SK-N-SH (cell line): ENCODE data around the gene POU2F3. TPM values are rescaled to one million over a fixed set of nuclear protein-coding genes. Genes with fewer than 3 reads are reported as not detected.

Source experiments
- CTCF ChIA-PET: fragments of 300-600, 350-600 bp; formaldehyde crosslinking; extraction: SDS; loops from one replicate; lab custom pipeline; 2021; lab: Yijun Ruan, JAX
- POLR2A ChIA-PET: fragments of 350-600 bp; sonication (Branson Sonifier 250); formaldehyde crosslinking; extraction: SDS; loops from one replicate; lab custom pipeline; 2020; ENCODE audit warnings: antibody characterized with exemption, inconsistent platforms; lab: Yijun Ruan, JAX
- DNase-seq: peaks from one replicate; pipeline ENCODE4 v3.0.0; 2012
- H2AFZ ChIP-seq: fragments of 200-600 bp; sonication (generic); 2 replicates; pipeline ENCODE4 v1.8.1; 2016; ENCODE audit warnings: antibody characterized with exemption, mild to moderate bottlenecking, low read depth
- H3F3A ChIP-seq: fragments of 200-600 bp; sonication (generic); replicated peaks from 2 replicates; pipeline ENCODE3; 2016; ENCODE audit warnings: antibody characterized with exemption, mild to moderate bottlenecking; ENCODE audit not compliant: insufficient read depth
- H3K27ac ChIP-seq, 2 experiments: fragments of 200-500 bp in 1 of 2; fragments of 200-600 bp in 1 of 2; sonication (Bioruptor generic) in 1 of 2; sonication (generic), shearing (Covaris generic) in 1 of 2; 2 replicates each; pipeline versions ENCODE4 v1.5.1 to v1.6.1; 2014 to 2016; ENCODE audit warnings: low read depth in 2 of 2, inconsistent platforms in 1 of 2, low read length in 1 of 2, mild to moderate bottlenecking in 1 of 2, mixed read lengths in 1 of 2
- H3K27me3 ChIP-seq: fragments of 200-600 bp; sonication (generic), shearing (Covaris generic); 2 replicates; pipeline ENCODE4 v1.6.1; 2016; ENCODE audit warnings: mixed run types; ENCODE audit not compliant: insufficient read depth
- H3K36me3 ChIP-seq, 2 experiments: fragments of 200-500 bp in 1 of 2; fragments of 200-600 bp in 1 of 2; sonication (Bioruptor generic) in 1 of 2; sonication (generic) in 1 of 2; replicated peaks in 1 of 2; 2 replicates each; pipeline versions ENCODE3 to v1.5.1; 2014 to 2016; ENCODE audit warnings: low read length in 1 of 2, mild to moderate bottlenecking in 1 of 2; ENCODE audit not compliant: insufficient read depth in 2 of 2, control insufficient read depth in 1 of 2
- H3K4me1 ChIP-seq, 2 experiments: fragments of 200-500 bp in 1 of 2; fragments of 200-600 bp in 1 of 2; sonication (Bioruptor generic) in 1 of 2; sonication (generic), shearing (Covaris generic) in 1 of 2; 2 replicates each; pipeline versions ENCODE4 v1.5.1 to v1.6.1; 2014 to 2016; ENCODE audit warnings: low read depth in 1 of 2, low read length in 1 of 2, mixed run types in 1 of 2; ENCODE audit not compliant: insufficient read depth in 2 of 2, control insufficient read depth in 1 of 2
- H3K4me2 ChIP-seq: fragments of 200-600 bp; sonication (generic), shearing (Covaris generic); 2 replicates; pipeline ENCODE4 v1.6.1; 2017; ENCODE audit warnings: mixed run types
- H3K4me3 ChIP-seq, 2 experiments: fragments of 200-500 bp in 1 of 2; fragments of 200-600 bp in 1 of 2; sonication (Bioruptor generic) in 1 of 2; sonication (generic), shearing (Covaris generic) in 1 of 2; 2 replicates each; pipeline versions ENCODE4 v1.5.1 to v1.8.1; 2014 to 2016; ENCODE audit warnings: low read depth in 2 of 2, inconsistent platforms in 1 of 2, low read length in 1 of 2, mild to moderate bottlenecking in 1 of 2, mixed read lengths in 1 of 2, moderate library complexity in 1 of 2
- H3K79me2 ChIP-seq: fragments of 200-600 bp; sonication (generic); 2 replicates; pipeline ENCODE4 v1.8.1; 2017; ENCODE audit warnings: mild to moderate bottlenecking; ENCODE audit not compliant: insufficient read depth
- H3K9ac ChIP-seq: fragments of 200-600 bp; sonication (generic); 2 replicates; pipeline ENCODE4 v1.6.1; 2017; ENCODE audit warnings: mixed run types
- H3K9me2 ChIP-seq: fragments of 200-600 bp; sonication (generic); 2 replicates; pipeline ENCODE4 v1.6.1; 2017; ENCODE audit warnings: mixed run types
- H3K9me3 ChIP-seq: fragments of 200-600 bp; sonication (generic); 2 replicates; pipeline ENCODE4 v1.6.1; 2017; ENCODE audit warnings: mixed run types, mild to moderate bottlenecking, moderate library complexity
- H4K20me1 ChIP-seq: fragments of 200-600 bp; sonication (generic); 2 replicates; pipeline ENCODE4 v1.6.1; 2017; ENCODE audit warnings: mild to moderate bottlenecking, mixed run types; ENCODE audit not compliant: insufficient read depth
- EP300 ChIP-seq, 2 experiments: IDR thresholded peaks; 2 replicates each; pipeline versions ENCODE4 v1.4.0 to v1.6.1; 2012; ENCODE audit warnings: borderline replicate concordance in 1 of 2, low read depth in 1 of 2, low read length in 1 of 2
- FOSL2 ChIP-seq: IDR thresholded peaks from 2 replicates; pipeline ENCODE4 v1.4.0; 2012; ENCODE audit warnings: low read depth, mild to moderate bottlenecking, moderate library complexity, borderline replicate concordance
- FOXM1 ChIP-seq: IDR thresholded peaks from 2 replicates; pipeline ENCODE4 v1.4.0; 2012; ENCODE audit warnings: low read depth, mild to moderate bottlenecking
- GABPA ChIP-seq: IDR thresholded peaks from 2 replicates; pipeline ENCODE4 v1.4.0; 2012; ENCODE audit warnings: low read depth, mild to moderate bottlenecking
- GATA2 ChIP-seq: sonication (generic); formaldehyde crosslinking; IDR thresholded peaks from 2 replicates; pipeline ENCODE4 v1.5.0; 2020; ENCODE audit warnings: mild to moderate bottlenecking, missing genetic modification reagents
- IRF3 ChIP-seq: fragments of 150-350 bp; IDR thresholded peaks from 2 replicates; pipeline ENCODE4 v1.6.1; 2016; ENCODE audit warnings: mild to moderate bottlenecking, low read depth, low read length
- JUND ChIP-seq: IDR thresholded peaks from 2 replicates; pipeline ENCODE4 v1.4.0; 2012
- MEF2A ChIP-seq: IDR thresholded peaks from 2 replicates; pipeline ENCODE4 v1.4.0; 2012; ENCODE audit warnings: low read depth, borderline replicate concordance
- POLR2AphosphoS5 ChIP-seq: IDR thresholded peaks from 2 replicates; pipeline ENCODE4 v1.6.1; 2012; ENCODE audit warnings: low read depth, low read length
- RAD21 ChIP-seq: IDR thresholded peaks from 2 replicates; pipeline ENCODE4 v1.6.1; 2012; ENCODE audit warnings: mild to moderate bottlenecking, low read length
- RCOR1 ChIP-seq: fragments of 150-350 bp; IDR thresholded peaks from 2 replicates; pipeline ENCODE4 v1.6.1; 2017; ENCODE audit warnings: antibody characterized with exemption, low read length
- RFX5 ChIP-seq: IDR thresholded peaks from 2 replicates; pipeline ENCODE4 v1.6.1; 2012; ENCODE audit warnings: mild to moderate bottlenecking, improper control_type of control experiment, low read length
- SIN3A ChIP-seq: IDR thresholded peaks from 2 replicates; pipeline ENCODE4 v1.6.1; 2012; ENCODE audit warnings: low read depth, mild to moderate bottlenecking, low read length, moderate library complexity, borderline replicate concordance
- TAF1 ChIP-seq: IDR thresholded peaks from 2 replicates; pipeline ENCODE4 v1.6.1; 2012; ENCODE audit warnings: low read depth, mild to moderate bottlenecking, low read length, moderate library complexity, borderline replicate concordance
- YY1 ChIP-seq: IDR thresholded peaks from 2 replicates; pipeline ENCODE4 v1.4.0; 2012; ENCODE audit warnings: low read depth, mild to moderate bottlenecking
- WGBS: methylation state at CpG from one replicate; pipeline ENCODE4 v1.1.6; 2017; ENCODE audit warnings: low lambda C conversion rate; 5-methylcytosine and 5-hydroxymethylcytosine counted together
- polyA plus RNA-seq, 3 experiments: library from polyadenylated mRNA; depleted of rRNA; stranded (reverse); fragments of >200 nt; gene quantifications; 2 replicates each; pipeline ENCODE4 v1.2.3, GENCODE V29; 2012
- TF ChIP-seq, protein P1 (sequence below): IDR thresholded peaks from 2 replicates; pipeline ENCODE4 v1.4.0; 2012; ENCODE audit warnings: low read depth
- TF ChIP-seq, protein P2 (sequence below): fragments of 150-350 bp; IDR thresholded peaks from 2 replicates; pipeline ENCODE4 v1.6.1; 2017; ENCODE audit warnings: antibody characterized with exemption, low read length, low read depth, borderline replicate concordance
- TF ChIP-seq, protein P3 (sequence below): fragments of 200-600 bp; sonication (generic); IDR thresholded peaks from 2 replicates; pipeline ENCODE4 v1.6.1; 2017; ENCODE audit warnings: antibody characterized with exemption, mild to moderate bottlenecking, moderate library complexity
- TF ChIP-seq, protein P4 (sequence below): IDR thresholded peaks from 2 replicates; pipeline ENCODE4; 2012

Gene POU2F3
- polyA plus RNA-seq, 1 of the 3 experiments (the other 2 are of a cell fraction), result 0.02 TPM

GRCh38 chr11:120211522-120212258, 28.2 kb upstream of the POU2F3 start:
- H3K9ac ChIP-seq, result peak overlapping the region; percentile 31; the same call in 1 of the 2 replicates
- CTCF ChIA-PET, result interaction anchor here (0.7 to 10.3 kb wide), 8 partner anchors 8 to 104 kb away, joined by 3 to 111 read pairs (median 4); no protein-coding TSS in a partner anchor

GRCh38 chr11:120212259-120212878, 27.6 kb upstream of the POU2F3 start:
- Histone ChIP-seq H4K20me1 (no peaks in the 10 kb centered on the region), H3K4me2 (no peak overlapping the region; the same call in 1 of the 2 replicates)

More at GRCh38 chr11:120211522-120212258, 28.2 kb upstream of the POU2F3 start:
- TF ChIP-seq POLR2AphosphoS5 (no peak), MEF2A (no peak), EP300 (IDR thresholded peaks at IDR 0.05; ENCODE audit: borderline replicate concordance in 1 of 2, low read depth in 1 of 2, low read length in 1 of 2) (no peak), RCOR1 (no peak), GATA2 (CRISPR knock-in tag) (no peak), IRF3 (no peak), TAF1 (no peak), FOXM1 (no peak)
- no peaks in the 10 kb centered on the region for H3K27me3 ChIP-seq
- WGBS, result 67% methylated on average over 12 of the region's 18 CpGs
- no peaks in the 10 kb centered on the region for H3K9me2 ChIP-seq
- H4K20me1 ChIP-seq, result no peaks in the 10 kb centered on the region
- H3F3A ChIP-seq, result peaks cover 2% of the 10 kb centered on the region
- H3K9me3 ChIP-seq, result no peaks in the 10 kb centered on the region
- H3K4me2 ChIP-seq, result peak overlapping the region; percentile 80
- no peaks in the 10 kb centered on the region for H3K36me3 ChIP-seq
- no peak for DNase-seq
- H2AFZ ChIP-seq, result peak overlapping the region; percentile 74
- POLR2A ChIA-PET, result no interaction called here
- H3K79me2 ChIP-seq, result no peaks in the 10 kb centered on the region
- peaks cover 16 to 41% of the 10 kb centered on the region in 2 experiments; a peak in 3 of 4 replicates for H3K4me1 ChIP-seq
- no peak overlapping the region for H3K27ac ChIP-seq
- peak overlapping the region; percentile 68 to 69; a peak in 3 of 4 replicates for H3K4me3 ChIP-seq

More at GRCh38 chr11:120212259-120212878, 27.6 kb upstream of the POU2F3 start:
- Histone ChIP-seq H3K9ac (no peak overlapping the region), H3K27ac (no peak overlapping the region), H3K4me1 (peaks cover 16 to 45% of the 10 kb centered on the region in 2 experiments; a peak in 3 of 4 replicates), H3K4me3 (no peak overlapping the region; a peak in 1 of 4 replicates), H2AFZ (no peak overlapping the region), H3F3A (peaks cover 2% of the 10 kb centered on the region), H3K9me3 (no peaks in the 10 kb centered on the region), H3K27me3 (no peaks in the 10 kb centered on the region), H3K79me2 (no peaks in the 10 kb centered on the region), H3K36me3 (no peaks in the 10 kb centered on the region), H3K9me2 (no peaks in the 10 kb centered on the region)
- peak; percentile 54 for DNase-seq
- no peak for TF ChIP-seq FOSL2
- no peak for TF ChIP-seq RFX5
- no peak for TF ChIP-seq TAF1
- TF ChIP-seq, protein P1, sequence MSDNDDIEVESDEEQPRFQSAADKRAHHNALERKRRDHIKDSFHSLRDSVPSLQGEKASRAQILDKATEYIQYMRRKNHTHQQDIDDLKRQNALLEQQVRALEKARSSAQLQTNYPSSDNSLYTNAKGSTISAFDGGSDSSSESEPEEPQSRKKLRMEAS, result no peak
- no peak for TF ChIP-seq JUND
- no peak for TF ChIP-seq YY1
- TF ChIP-seq EP300 (IDR thresholded peaks at IDR 0.05; ENCODE audit: borderline replicate concordance in 1 of 2, low read depth in 1 of 2, low read length in 1 of 2), result no peak
- TF ChIP-seq, protein P2, sequence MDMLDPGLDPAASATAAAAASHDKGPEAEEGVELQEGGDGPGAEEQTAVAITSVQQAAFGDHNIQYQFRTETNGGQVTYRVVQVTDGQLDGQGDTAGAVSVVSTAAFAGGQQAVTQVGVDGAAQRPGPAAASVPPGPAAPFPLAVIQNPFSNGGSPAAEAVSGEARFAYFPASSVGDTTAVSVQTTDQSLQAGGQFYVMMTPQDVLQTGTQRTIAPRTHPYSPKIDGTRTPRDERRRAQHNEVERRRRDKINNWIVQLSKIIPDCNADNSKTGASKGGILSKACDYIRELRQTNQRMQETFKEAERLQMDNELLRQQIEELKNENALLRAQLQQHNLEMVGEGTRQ, result no peak
- no peak for TF ChIP-seq SIN3A
- TF ChIP-seq GABPA, result no peak
- TF ChIP-seq RAD21, result no peak
- TF ChIP-seq FOXM1, result no peak
- TF ChIP-seq GATA2 (CRISPR knock-in tag), result no peak
- TF ChIP-seq, protein P3, sequence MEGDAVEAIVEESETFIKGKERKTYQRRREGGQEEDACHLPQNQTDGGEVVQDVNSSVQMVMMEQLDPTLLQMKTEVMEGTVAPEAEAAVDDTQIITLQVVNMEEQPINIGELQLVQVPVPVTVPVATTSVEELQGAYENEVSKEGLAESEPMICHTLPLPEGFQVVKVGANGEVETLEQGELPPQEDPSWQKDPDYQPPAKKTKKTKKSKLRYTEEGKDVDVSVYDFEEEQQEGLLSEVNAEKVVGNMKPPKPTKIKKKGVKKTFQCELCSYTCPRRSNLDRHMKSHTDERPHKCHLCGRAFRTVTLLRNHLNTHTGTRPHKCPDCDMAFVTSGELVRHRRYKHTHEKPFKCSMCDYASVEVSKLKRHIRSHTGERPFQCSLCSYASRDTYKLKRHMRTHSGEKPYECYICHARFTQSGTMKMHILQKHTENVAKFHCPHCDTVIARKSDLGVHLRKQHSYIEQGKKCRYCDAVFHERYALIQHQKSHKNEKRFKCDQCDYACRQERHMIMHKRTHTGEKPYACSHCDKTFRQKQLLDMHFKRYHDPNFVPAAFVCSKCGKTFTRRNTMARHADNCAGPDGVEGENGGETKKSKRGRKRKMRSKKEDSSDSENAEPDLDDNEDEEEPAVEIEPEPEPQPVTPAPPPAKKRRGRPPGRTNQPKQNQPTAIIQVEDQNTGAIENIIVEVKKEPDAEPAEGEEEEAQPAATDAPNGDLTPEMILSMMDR, result no peak
- TF ChIP-seq, protein P4, sequence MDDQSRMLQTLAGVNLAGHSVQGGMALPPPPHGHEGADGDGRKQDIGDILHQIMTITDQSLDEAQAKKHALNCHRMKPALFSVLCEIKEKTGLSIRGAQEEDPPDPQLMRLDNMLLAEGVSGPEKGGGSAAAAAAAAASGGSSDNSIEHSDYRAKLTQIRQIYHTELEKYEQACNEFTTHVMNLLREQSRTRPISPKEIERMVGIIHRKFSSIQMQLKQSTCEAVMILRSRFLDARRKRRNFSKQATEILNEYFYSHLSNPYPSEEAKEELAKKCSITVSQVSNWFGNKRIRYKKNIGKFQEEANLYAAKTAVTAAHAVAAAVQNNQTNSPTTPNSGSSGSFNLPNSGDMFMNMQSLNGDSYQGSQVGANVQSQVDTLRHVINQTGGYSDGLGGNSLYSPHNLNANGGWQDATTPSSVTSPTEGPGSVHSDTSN, result no peak
- ChIA-PET POLR2A (no interaction called here), CTCF (interaction anchor here (0.6 to 10.3 kb wide), 12 partner anchors 15 to 454 kb away, joined by 3 to 111 read pairs (median 4); no protein-coding TSS in a partner anchor)
- WGBS, result 92% methylated on average over 12 of the region's 13 CpGs
